GM21825 (cell line): ENCODE measurements around the gene PDE9A.

Experiments
- ATAC-seq: cut with Tn5 transposase; IDR thresholded peaks from one replicate; pipeline ENCODE4 v1.9.1; 2021; ENCODE audit warnings: mild to moderate bottlenecking, moderate library complexity; ENCODE audit not compliant: unreplicated experiment

The PDE9A gene

DNA sequence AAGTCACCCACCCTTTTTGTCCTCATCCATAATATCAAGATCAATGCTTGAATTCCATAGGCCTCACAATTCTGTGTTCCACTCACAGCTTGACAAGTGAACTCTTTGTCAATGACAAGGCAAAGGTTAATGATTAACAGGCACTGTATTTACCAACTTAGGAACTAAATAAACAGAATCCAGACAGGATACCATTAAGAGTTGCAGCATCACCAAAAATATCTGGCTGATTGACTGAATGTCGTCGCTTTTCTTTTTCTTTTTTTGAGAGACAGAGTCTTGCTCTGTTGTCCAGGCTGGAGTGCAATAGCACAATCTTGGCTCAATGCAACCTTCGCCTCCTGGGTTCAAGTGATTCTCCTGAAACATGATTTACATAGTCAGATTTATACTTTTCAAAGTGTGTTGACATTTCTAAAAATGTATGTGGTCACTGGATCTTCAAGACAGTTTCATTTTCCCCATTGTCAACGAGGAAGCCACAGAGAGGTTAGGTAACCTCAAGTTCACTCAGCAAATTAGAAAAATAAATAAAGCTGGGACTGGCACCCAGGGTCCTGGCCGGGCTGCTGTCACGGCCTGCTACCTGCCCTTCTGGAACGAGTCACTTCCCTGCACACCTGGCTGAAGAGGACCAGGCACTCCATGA, 81.0 kb downstream of the PDE9A start:
- no peak for ATAC-seq

DNA sequence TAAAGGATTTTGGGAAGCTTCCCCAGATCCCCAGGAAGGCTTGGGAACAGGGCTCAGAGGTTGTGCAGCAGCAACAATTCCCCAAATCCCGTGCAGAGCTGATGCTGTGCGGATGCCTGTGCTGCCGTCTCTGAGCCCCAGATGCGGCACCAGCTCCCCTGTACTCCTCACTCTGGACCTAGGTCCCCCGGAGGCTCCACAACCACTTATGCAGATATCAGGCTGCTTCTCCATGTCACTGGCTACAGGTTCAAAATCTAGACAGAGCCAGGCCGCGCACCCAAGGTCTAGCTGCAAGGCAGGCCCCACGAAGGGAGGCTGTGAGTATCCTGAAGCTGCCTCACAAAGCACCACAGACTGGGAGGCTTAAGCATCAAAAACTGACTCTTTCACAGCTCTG, 81.6 kb downstream of the PDE9A start:
- no peak for ATAC-seq

DNA sequence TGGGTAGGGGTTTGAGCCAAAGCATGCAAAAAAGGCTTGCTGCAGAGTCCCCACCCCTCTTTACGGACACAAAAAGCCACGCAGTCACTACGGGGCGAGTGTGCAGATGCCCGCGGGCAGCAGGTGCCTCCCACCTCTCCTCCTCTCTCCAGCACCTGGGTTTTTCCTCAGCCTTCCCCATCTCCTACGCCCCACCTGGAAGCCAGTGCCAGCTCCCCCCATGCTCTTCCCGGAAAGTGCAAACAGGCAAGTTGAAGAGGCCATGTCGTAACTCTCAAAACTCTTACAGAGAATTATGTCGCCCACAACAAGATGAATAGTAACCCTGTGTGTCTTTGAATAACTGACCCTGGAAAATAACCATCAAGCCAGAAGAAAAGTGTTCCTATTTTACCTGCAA, 82.5 kb downstream of the PDE9A start:
- ATAC-seq = no peak

DNA sequence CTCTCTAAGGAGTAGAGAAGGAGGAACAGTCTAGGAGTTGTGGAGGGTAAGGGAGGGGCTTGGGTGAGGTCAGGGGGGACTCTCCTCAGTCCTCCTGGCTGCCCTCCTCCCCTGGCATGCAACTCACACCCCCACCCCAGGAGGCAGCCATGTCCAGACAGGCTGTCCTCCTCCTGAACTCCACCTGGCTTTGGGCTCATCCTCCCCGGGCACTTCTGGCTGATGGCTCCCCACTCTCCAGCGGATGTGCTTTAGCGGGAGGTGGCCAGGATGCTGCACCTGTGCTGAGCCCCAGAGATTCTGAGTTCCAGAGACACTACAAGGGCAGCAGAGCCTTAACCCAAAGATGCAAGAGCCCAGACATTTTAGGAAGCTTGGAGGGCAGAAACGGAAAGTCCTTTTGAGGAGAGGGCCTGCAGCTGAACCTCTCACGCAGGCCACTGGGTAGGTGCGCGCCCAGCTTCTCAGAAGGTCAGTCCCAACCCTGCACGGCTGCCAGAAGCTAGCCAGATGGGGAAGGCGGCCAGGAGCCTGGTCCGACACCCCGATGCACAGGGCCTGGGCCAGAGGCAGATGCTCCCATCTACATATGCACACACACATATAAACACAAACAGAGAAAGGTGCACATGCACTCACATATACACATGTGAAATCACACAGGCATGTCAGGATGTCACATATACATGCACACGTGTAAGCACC, 83.4 kb downstream of the PDE9A start:
- no peak for ATAC-seq

DNA sequence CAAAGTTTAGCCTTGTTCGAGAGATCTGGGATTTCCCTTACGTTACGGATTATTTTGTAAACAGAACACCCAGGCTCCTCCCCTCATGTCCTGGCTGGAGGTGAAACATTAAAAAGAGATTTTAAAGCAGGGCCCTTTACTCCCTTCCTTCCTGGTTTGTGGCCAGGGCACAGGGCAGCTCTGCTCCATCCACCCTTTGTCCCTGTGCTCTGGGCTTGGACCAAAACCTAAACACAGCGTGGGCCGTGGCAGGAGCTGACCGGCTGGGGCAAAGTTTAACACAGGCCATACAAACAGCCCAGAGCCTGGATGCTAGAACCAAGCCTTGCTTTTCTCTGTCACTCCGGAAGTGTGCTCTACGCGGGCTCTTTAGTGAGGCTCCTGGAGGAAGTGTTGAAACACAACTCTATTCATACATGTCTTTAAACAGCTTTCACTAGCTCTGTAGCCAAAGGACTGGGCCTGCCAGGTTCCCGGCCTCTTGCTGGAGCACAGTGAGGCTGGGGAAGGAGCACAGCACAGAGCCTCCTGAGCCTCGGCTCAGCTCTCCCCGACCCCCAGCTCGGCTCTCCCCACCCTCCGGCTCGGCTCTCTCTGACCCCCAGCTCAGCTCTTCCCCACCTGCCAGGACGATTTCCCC, 84.7 kb downstream of the PDE9A start:
- no peak for ATAC-seq

DNA sequence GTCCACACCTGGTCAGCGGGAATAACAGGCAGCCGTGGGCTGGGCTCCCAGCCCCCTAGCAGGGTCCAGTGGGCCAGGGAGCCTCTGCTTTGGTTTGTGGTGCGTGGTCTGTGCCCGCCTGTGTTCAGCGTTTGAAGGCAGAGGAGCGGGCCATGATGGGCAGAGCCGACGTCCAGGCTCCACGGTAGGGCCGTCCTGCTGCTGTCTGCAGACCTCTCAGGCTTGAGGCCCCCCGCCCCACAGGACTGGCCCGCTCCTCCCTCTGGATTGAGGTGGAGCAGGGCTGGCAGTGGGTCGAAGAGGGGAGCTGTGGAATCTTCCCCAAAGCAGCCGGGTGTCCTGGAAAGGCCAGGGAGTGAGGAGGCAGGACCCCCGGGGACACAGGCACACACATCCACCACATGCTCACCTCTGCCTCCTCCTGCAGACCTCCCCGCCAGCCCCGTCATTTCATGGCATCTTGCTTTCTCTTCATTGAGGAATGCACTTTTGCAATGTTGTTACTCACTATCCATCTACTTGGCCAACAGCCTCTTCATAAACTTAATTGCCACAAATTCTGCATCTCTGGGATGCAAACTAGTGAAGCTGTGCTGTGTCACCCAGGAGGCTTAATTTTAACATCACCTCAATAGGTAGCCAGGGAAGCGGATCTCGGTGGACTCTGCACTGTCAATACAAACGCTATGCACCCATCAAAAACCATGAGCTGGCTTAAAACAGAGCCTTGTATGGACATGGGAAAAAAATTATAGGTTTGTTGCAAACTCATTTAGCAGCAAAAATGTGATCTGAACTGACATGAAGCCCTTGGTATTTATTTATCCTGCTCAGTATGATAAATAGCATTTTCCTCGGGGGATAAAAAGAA, 85.9 kb downstream of the PDE9A start:
- no peak for ATAC-seq

DNA sequence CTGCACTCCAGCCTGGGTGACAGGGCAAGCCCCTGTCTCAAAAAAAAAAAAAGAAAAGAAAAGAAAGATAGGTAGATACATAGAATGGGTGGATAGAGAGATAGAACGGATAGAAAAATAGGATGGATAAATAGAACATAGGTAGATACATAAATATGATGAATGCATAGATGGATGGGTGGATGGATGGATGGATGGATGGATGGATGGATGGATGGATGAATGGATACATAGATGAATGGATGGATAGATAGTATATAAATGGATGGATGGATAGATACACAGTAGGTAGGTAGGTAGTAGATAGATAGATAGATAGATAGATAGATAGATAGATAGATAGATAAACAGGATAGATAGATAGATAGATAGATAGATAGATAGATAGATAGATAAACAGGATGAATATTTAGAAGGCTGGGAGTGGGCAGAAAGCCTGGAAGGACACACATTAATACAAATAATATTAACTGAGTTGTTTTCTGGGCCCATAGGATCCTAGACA, 87.0 kb downstream of the PDE9A start:
- no peak for ATAC-seq

DNA sequence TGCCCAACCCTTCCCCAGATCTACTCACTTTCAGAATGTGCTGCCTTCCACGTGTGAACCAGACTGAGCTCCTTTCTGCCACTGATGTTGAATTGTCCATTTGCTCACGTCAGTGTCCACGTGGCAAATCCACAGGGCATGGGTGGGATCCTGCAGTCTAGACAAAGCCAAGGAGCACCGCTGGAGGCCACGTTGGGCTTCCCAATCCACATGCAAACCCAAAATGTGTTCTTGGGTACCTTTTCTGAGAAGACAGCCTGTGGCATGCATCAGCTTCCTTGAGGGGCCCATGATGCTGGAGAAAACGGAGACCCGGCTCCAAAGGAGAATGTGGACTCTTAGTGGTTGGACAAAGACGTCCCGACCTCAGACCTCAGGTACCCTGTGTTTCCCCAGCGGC, 87.6 kb downstream of the PDE9A start:
- no peak for ATAC-seq

DNA sequence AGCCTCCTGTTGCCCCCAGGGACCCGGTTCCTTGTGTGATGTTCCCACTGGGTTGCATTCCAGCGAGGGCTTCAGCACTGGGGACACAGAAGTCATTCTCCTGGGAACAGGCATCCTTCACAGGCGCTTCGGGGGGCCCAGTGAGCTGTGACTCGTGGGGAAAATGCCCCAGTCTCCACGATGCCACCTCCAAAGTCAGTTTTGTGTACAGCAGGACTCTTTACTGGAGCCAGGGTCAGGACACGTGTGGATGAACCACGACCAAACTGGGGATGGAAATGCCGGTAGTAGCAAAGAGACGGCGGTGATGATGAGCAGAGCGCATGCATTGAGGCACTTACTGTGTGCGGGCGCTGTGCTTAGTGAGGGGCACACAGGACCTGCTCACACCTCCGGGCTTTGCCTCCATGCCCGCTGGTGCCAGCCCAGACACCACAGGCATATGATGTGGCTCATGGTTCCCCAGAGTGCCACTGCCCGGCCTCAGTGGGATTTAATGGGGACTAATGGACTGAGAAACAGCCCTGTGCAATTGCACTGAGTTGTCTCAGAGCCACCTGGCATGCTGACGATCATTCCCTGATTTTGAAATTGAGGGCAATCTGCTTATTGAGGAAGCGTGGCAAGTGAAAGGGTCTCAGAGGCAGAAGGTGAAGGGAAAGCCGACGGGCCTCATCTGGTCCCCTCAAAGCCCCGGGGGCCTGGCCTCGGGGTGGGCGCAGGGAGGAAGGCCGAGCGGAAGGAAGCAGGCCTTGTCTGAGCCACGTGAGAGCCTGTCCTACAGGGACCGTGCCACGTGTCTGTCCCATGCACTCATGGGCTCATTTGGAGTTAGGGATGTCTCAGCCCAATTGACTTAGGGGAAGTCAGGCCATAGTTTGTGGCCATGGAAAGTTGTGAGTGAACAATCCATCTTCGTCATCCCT, 91.4 kb downstream of the PDE9A start:
- ATAC-seq = no peak

DNA sequence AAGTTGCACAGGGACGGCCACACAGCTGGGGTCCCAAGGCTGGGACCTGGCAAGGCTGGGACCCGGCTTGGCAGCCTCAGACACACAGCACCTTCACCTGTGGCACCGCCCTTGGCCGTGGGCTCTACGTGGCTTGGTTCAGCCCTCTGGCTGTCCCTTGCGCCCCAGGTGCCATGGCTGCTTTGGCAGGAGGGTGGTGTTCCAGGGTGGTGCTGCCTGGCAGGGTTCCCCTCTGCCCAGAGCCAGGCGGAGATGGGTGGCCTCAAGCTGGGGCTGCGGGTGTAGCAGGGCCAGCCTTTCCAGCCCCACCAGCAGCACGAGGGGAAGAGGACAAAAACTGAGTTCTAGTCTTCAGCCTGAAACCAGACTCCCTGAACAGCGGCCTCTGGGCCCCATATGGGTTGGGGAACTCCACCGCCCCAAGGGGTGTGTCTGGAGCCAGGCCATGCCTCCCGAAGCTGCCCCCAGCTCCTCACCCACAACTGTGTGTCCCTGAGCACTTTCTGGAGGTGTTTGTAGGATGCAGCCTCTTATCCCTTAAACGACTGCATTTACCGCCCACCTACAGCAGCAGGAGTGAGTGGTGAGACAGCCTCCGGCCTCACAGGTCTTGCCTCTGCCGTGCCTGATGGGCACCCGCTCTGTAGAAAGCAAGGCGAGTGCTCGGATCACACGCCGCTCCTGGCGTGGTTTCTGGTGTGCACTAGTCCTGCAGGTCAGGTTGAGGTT, 92.3 kb downstream of the PDE9A start:
- ATAC-seq = no peak

DNA sequence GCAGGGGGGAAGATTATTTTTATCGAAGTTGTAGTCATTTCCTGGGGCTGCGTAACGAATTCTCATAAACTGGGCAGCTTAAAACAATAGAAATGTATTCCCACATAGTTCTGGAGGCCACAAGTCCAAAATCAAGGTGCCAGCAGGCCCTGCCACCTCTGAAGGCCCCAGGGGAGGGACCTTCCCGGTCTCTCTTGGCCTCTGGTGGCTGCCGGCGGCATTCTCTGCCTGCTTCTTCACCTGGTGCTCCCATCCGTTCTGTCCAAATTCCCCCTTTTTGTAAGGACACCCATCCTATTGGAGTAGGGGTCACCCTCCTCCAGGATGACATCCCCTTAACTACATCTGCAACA, 92.8 kb downstream of the PDE9A start:
- ATAC-seq = no peak

DNA sequence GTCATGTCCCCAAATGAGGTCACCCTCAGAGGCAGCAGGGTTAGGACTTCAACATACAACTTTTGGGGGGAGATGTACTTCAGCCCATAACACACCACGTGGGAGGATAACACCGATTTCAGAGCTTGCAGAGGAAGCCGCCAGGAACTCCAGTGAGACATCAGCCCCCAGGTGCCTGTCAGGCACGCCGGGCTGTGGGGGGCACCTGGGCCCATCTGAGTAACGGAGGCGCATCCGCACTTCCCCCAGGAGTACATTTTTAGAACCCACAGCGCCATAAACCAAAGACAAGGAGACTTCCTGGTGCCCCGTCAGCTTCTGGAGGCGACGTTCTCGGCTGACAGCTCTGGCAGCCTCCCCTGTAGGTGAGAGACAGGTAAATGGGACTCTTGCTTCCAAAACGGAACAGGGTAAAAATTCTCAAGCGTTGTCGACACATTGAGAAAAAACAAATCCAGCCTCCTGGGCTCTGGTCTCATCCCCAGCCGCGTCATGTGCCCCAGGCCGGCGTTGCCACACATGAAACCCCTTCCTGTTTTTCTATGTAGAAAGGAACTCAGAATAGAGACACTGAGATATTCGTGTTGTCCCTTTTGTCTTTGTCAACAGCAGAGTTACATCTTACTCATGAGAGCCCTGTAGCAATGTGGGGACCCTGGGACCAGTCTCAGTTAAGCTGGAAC, 93.3 kb downstream of the PDE9A start:
- ATAC-seq = no peak

DNA sequence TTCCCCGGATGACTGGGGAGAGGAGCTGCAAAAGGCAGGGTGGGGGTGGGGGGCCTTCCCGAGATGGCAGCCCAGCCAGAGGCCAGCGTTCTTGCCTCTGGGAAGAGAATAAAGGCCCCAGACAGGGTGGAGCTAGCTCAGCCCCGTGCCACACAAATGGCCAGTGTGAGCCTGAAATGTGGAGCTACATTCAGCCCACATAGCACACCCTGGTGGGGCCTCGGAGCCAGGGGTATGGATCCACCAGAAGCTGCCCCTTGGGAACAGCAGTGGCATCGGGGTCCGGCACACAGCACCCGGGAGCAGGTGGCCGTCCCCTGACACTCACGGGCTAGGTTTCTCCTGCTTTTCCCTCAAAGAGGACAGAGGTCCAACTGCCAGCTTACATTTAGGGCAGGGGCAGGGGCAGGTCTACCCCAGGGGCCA, 93.9 kb downstream of the PDE9A start:
- ATAC-seq = no peak

DNA sequence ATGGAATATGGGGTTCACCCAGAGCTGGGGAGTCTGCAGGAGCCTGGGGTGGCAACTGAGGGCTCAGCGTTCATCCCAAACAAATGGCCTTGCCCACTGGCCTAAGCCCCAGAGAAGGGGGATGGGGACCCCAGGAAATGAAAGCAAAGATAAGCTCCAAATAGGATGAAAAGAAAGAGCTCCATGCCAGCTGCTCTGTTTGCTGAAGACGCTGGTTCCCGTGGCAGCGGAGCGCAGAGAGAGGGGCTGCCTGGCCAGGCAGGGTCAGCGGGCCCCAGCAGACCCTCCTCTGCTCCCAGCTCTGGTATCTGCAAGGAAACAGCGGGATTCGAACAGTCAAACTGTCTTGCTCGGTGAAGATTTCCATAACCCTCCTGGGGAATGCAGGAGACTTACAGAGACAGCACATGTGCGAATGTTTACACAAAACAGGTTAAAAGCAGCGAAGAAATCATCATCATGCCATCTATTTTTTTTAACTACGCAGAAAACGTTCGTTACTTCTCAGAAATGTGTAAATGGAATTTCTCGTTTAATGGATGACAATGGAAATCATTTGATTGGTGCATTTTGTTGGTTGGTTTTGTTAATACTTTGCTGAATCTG, 94.4 kb downstream of the PDE9A start:
- no peak for ATAC-seq

DNA sequence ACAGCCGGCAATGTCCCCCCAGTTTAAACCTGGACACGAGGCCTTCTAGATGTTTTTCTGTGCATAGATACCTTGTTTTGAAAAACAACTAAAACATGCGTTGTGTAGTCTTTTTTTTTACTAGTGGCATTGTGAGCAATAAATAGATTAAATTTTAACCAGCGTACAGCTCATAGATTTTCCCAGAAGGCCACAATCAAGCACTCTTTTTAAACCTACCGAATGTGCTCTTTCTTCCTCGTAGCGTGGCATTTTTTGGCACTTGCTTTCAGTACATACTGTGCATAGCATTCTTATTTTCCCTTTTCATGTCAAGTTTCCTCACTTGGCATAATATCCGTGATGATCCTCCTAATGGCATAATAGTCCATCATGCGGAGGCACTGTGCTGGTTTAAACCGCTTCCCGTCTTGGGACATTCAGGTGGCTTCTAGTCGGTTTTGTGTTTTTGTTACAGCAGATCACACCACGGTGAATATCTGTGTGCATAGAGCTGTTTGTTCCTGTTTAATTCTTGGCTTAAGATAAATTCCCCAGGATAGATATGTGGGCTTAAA, 95.3 kb downstream of the PDE9A start:
- no peak for ATAC-seq

DNA sequence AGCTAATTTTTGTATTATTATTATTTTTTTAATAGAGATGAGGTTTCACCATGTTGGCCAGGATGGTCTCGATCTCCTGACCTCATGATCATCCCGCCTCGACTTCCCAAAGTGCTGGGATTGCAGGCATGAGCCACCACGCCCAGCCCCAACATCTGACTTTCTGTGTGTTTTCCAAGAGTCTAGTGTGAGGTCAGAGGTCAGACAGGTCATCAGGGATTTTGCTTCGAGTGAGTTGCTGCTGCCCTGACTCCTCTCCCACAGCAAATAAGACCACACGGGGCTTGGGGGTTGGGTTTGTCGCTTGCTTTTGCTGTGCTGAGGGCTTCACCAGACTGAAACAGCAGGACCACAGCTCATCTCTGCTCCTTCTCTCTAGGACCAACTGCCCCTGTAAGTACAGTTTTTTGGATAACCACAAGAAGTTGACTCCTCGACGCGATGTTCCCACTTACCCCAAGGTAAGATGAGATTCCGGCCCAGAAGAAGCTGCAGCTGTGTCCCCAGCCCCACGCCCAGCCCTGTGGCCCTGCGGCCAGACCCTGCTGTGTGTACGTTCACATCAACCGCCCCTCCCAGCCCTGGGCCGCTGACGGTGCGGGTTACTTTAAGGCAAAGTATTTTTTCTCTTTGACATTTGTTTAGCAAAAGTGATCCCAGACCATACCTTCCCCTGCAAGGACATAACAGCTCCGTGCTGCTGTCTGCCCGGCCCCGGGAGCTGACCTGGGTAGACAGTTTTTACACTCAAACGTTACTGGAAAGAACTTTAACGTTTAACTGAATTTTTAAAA, 97.5 kb downstream of the PDE9A start:
- ATAC-seq = no peak

DNA sequence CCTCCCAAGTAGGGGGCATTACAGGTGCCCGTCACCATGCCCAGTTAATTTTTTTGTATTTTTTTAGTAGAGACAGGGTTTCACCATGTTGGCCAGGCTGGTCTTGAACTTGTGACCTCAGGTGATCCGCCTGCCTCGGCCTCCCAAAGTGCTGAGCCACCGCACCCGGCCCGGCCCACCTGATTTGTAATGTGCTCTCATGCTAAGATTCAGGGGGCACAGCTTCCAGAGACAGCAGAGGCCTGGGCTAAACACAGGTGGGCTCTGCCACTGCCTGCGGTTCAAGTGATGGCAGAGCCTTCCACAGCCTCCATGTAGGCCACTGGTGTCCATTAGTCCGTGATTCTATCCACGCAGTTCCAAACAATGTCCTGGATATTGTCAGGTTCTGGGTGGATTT, 98.4 kb downstream of the PDE9A start:
- no peak for ATAC-seq
